GM21381 (cell line): Measurements from ENCODE around the gene MAST1.
A peak's percentile ranks its signal among the peaks of the same experiment; 100 is the strongest.

Source experiments
- ATAC-seq: cut with Tn5 transposase; IDR thresholded peaks from one replicate; pipeline ENCODE4 v1.9.1; 2021; ENCODE audit warnings: mild to moderate bottlenecking, moderate library complexity; ENCODE audit not compliant: unreplicated experiment

The MAST1 gene

DNA sequence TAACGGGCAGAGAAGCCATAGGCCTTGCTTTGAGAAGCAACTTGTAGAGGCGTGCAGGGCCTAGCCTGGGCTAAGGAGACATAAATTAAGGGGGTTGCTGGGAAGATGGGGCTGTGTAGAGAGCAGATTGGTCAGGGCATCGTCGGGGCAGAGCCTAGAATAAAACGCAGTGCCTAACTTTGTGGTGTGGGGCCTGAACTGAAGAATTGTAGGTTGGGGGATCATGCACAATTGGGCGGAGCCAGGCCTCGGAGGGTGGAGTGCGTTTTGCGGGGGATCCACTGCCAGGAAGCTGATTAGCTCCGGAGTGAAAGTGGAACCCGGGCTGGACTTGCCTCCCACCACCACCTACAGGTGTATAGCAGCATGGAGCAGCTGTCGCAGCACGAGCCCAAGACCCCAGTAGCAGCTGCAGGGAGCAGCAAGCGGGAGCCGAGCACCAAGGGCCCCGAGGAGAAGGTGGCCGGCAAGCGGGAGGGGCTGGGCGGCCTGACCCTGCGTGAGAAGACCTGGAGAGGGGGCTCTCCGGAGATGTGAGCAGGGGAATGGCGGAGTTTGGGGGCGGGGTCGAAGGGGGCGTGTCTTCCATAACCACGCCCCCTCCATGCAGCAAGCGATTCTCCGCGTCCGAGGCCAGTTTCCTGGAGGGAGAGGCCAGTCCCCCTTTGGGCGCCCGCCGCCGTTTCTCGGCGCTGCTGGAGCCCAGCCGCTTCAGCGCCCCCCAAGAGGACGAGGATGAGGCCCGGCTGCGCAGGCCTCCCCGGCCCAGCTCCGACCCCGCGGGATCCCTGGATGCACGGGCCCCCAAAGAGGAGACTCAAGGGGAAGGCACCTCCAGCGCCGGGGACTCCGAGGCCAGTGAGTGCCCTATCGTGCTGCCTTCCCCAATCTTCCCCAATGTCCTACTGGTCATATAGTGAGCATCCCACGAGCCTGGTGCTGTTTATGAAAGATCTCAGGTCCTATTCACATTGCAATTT lies 29.1 kb downstream of the MAST1 start:
- ATAC-seq: no peak

DNA sequence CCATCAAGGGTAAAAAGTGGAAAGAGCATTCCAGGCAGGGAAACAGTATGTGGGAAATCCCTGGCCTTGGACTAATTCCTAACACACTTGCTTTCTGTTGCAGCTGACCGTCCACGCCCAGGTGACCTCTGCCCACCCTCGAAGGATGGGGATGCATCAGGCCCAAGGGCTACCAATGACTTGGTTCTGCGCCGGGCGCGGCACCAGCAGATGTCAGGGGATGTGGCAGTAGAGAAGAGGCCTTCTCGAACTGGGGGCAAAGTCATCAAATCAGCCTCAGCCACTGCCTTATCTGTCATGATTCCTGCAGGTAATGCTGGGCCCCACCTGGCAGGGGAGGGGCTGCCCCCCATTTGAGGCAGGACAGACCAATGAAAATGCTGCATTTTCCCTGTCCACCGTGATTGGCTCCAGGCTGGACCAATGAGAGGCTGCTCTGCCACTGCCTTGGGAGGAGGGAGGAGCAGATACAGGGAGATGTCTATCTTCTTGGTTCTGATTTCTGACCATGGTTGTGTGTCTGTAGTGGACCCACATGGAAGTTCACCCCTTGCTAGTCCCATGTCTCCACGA lies 30.3 kb downstream of the MAST1 start:
- ATAC-seq: no peak

DNA sequence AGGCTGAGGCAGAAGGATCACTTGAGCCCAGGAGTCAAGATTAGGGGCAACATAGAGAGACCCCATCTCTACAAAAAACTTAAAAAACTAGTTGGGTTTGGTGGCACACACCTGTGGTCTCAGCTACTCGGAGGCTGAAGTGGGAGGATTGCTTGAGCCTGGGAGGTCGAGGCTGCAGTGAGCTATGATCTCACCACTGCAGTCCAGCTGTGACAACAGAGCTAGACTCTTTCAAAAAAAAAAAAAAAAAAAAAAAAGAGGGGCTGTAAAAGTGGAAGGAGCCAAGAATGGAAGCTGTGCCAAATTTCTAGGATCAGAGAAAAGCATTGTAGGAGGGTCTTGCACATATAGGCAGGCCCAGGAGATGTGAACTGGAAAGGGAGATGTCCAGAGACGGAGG lies 33.4 kb downstream of the MAST1 start:
- ATAC-seq: no peak

- no peak for ATAC-seq
Observed at GRCh38 chr19:12872255-12872654, 33.9 kb downstream of the MAST1 start.

- ATAC-seq: no peak
Observed at GRCh38 chr19:12872941-12873890, 34.9 kb downstream of the MAST1 start.

DNA sequence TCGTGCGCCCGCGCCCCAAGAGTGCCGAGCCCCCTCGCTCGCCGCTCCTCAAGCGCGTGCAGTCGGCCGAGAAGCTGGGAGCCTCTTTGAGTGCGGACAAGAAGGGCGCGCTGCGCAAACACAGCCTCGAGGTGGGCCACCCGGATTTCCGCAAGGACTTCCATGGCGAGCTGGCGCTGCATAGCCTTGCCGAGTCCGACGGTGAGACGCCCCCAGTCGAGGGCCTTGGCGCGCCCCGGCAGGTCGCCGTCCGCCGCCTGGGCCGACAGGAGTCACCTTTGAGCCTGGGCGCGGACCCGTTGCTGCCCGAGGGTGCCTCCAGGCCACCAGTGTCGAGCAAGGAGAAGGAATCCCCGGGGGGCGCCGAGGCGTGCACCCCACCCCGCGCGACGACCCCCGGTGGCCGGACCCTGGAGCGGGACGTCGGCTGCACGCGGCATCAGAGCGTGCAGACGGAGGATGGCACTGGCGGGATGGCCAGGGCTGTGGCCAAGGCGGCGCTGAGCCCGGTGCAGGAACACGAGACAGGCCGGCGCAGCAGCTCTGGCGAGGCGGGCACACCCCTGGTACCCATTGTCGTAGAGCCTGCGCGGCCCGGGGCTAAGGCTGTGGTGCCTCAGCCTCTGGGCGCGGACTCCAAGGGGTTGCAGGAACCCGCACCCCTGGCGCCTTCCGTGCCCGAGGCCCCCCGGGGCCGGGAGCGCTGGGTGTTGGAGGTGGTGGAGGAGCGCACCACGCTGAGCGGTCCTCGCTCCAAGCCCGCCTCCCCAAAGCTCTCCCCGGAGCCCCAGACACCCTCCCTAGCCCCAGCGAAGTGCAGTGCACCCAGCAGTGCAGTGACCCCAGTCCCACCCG lies 35.8 kb downstream of the MAST1 start:
- no peak for ATAC-seq

DNA sequence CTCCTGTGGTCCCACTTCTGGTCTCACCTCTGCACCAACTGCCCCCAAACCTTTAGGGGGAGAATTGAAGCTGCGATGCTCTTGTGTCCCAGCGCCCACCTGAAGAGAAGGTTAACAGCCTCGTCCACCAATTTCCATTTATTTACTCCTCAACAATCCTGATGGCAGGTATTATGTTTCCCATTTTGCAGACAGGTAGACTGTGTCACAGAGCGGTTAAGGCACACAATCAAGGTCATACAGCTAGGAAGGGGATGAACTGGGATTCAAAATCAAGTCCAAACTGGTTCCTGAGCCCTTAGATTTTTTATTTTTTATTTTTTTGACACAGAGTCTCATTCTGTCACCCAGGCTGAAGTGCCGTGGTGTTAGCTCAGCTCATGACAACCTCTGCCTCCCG lies 36.8 kb downstream of the MAST1 start:
- no peak for ATAC-seq

DNA sequence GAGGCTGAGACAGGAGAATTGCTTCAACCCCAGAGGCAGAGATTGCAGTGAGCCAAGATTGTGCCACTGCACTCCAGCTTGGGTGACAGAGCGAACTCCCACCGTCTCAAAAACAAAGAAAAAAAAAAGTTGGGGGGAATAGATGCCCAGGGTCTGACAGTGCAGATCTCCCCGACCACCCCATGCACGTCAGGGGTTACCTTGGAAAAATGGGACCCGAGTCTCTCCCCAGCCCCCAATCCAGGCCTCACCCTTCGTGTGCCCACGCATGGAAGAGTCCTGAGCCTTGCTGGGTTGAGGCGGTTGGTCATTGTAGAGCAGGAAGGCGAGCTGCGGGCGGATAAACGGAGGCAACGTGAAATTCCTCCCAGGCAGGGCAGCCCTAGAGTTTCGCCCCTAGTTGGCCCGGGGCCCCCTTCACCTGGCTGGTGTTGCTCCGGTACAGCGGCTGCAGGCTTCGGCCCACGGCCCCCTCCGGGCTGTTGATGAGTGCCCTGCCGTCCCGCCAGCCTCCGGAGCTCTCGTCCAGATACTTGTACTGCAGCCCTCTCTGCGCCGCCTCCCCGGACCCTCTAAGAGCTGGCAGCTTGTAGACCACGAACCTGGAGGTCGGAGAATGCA lies 42.3 kb downstream of the MAST1 start:
- peak; percentile 14 for ATAC-seq

GRCh38 chr19:12881172-12881808 lies 43.0 kb downstream of the MAST1 start, which contains the start of gene DNASE2:
Gene DNASE2 (minus strand): TSS chr19:12881449. CDS start chr19:12881375, 74 bp downstream.
- ATAC-seq: peak; percentile 75

DNA sequence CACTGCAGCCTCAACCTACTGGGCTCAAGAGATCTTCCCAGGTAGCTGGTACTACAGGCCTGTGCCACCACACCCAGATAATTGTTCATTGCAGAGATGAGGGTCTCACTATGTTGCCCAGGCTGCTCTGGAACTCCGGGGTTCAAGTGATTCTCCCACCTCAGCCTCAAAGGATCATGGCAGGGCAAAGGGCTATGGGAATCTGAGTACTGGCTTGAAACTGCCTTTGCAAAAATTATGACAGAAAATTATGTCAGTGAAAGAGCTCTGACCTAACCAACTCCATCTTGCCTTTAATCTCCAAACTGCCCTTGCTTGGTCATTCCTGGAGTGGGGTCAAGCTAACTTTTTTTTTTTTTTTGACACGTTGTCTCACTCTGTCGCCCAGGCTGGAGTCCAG lies 44.3 kb downstream of the MAST1 start:
- no peak for ATAC-seq

DNA sequence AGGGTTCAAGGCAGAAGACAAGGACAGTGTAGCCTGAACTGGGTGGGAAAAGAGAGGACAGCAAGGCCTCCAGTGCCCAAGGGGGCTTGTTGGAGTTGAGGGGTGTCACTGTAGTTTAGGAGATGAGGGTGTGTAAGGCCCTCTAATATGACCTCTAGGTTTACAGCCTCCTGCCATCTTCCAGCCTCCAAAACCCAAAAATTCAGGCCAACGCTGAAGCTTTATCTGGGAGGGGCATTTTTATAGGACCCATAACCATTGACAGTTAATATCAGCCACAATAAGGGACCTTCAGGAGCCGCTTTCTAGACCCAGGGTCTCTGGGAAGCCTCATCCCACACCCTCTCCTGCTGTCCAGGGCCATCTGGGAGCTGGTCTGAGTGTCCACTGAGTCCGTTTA lies 45.9 kb downstream of the MAST1 start:
- no peak for ATAC-seq

GRCh38 chr19:12884627-12884925 lies 46.3 kb downstream of the MAST1 start:
- ATAC-seq: no peak

GRCh38 chr19:12884926-12885748 lies 46.8 kb downstream of the MAST1 start:
- ATAC-seq: no peak

GRCh38 chr19:12885749-12886650 lies 47.7 kb downstream of the MAST1 start:
- ATAC-seq: no peak

GRCh38 chr19:12886651-12886968 lies 48.3 kb downstream of the MAST1 start:
- no peak for ATAC-seq

- ATAC-seq: no peak
Observed at GRCh38 chr19:12886969-12887747, 48.8 kb downstream of the MAST1 start, which contains the start of gene KLF1. Gene KLF1 (minus strand): TSS chr19:12887201. CDS start chr19:12887140, 61 bp downstream.
